ENCODE measurements around the gene MALRD1.

The MALRD1 gene

DNA sequence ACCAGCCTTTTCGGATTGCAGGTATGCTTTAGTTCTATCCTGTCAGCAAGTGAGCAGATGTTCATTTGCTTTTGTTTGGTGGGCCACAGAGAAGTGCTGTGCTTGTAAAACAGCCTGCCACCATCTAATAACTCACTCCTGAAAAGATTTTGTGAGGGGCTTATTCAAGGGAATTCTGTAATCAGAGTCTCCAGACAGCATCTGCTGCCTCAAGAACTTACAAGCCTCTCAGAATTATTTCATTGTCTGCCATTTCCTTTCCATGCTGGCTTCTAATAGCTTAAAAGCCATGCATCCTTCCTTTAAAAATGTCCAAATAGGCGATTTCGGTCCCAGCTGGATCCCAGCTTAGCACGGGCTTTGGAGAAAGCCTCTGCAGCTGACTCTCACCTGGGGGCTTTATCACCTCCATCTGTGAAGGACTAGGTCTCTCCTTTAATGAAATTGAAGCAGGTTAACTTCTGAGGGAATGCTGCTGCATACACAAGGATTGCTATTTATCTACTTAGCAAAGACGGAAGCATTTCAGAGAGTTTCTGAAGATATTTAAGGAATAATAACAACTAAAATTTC is 48.0 kb downstream of the MALRD1 start:
- Histone ChIP-seq H3K9ac (ENCODE audit: low read length) (no peak overlapping the region), H3K36me3 (replicated peaks; ENCODE audit: low read depth, low read length) (no peaks in the 10 kb centered on the region), H3K4me1 (ENCODE audit: low read length) (no peaks in the 10 kb centered on the region), H3K27ac (ENCODE audit: low read length) (no peak overlapping the region), H3K9me3 (ENCODE audit: insufficient read depth, low read length) (no peaks in the 10 kb centered on the region), H4K20me1 (ENCODE audit: insufficient read depth, low read length) (no peaks in the 10 kb centered on the region), H2AFZ (ENCODE audit: low read depth, low read length) (no peak overlapping the region), H3K79me2 (ENCODE audit: low read length) (no peaks in the 10 kb centered on the region), H3K4me2 (ENCODE audit: low read length) (no peak overlapping the region), H3K4me3 (ENCODE audit: low read length) (no peak overlapping the region), H3K27me3 (ENCODE audit: low read depth, low read length) (no peaks in the 10 kb centered on the region)
- no peak for TF ChIP-seq EZH2phosphoT487 (IDR thresholded peaks at IDR 0.05; ENCODE audit: low read depth)
- TF ChIP-seq, protein P1, sequence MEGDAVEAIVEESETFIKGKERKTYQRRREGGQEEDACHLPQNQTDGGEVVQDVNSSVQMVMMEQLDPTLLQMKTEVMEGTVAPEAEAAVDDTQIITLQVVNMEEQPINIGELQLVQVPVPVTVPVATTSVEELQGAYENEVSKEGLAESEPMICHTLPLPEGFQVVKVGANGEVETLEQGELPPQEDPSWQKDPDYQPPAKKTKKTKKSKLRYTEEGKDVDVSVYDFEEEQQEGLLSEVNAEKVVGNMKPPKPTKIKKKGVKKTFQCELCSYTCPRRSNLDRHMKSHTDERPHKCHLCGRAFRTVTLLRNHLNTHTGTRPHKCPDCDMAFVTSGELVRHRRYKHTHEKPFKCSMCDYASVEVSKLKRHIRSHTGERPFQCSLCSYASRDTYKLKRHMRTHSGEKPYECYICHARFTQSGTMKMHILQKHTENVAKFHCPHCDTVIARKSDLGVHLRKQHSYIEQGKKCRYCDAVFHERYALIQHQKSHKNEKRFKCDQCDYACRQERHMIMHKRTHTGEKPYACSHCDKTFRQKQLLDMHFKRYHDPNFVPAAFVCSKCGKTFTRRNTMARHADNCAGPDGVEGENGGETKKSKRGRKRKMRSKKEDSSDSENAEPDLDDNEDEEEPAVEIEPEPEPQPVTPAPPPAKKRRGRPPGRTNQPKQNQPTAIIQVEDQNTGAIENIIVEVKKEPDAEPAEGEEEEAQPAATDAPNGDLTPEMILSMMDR (IDR thresholded peaks at IDR 0.05; ENCODE audit: low read depth, low read length), result no peak

DNA sequence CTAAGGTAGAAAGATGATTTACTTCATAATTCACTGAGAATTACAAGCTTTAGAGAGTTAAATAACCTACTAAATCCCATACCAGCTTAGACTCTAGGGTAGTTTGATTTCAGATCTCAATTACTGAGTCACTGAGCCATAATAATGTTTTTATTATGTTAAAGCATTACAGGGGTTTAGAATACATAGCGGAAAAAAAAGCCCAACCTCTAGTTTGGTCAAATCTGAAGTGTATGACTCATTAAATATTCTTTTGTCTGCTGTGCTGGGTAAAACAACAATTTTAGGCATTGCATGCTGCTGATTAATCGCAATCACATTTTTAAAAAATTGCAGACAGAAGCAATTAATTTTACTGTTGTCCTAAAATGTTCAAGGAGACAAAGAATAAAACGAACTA is 48.5 kb downstream of the MALRD1 start:
- Histone ChIP-seq H3K9me3 (ENCODE audit: insufficient read depth, low read length) (no peaks in the 10 kb centered on the region), H3K4me3 (ENCODE audit: low read length) (no peak overlapping the region), H3K27ac (ENCODE audit: low read length) (no peak overlapping the region), H3K27me3 (ENCODE audit: low read depth, low read length) (no peaks in the 10 kb centered on the region), H3K9ac (ENCODE audit: low read length) (no peak overlapping the region), H2AFZ (ENCODE audit: low read depth, low read length) (no peak overlapping the region), H3K79me2 (ENCODE audit: low read length) (no peaks in the 10 kb centered on the region), H4K20me1 (ENCODE audit: insufficient read depth, low read length) (no peaks in the 10 kb centered on the region), H3K36me3 (replicated peaks; ENCODE audit: low read depth, low read length) (no peaks in the 10 kb centered on the region), H3K4me1 (ENCODE audit: low read length) (no peaks in the 10 kb centered on the region), H3K4me2 (ENCODE audit: low read length) (no peak overlapping the region)
- no peak for TF ChIP-seq EZH2phosphoT487 (IDR thresholded peaks at IDR 0.05; ENCODE audit: low read depth)
- TF ChIP-seq, protein P1 (IDR thresholded peaks at IDR 0.05; ENCODE audit: low read depth, low read length), result no peak

DNA sequence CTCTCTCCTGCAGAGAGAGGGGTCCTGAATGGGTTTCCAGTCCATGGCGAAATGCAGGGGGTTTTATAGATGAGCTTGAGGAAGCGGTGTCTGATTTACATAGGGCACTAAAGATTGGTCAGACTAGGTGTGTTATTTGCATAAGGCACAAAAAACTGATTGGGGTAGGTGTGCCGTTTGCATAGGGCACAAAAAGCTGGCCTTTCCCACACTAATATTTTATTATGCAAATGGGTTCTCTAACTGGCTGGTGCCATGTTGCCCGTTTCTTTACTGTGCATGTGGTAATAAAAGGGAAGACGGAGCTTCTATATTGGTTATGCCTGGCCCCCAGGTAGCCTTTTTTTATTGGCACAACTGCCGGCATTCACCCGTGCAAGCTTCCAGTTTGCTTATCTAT is 50.2 kb downstream of the MALRD1 start:
- no peak overlapping the region for H3K4me2 ChIP-seq (ENCODE audit: low read length)
- no peaks in the 10 kb centered on the region for H3K36me3 ChIP-seq (replicated peaks; ENCODE audit: low read depth, low read length)
- H3K9ac ChIP-seq (ENCODE audit: low read length), result no peak overlapping the region
- H3K4me1 ChIP-seq (ENCODE audit: low read length), result no peaks in the 10 kb centered on the region
- H3K4me3 ChIP-seq (ENCODE audit: low read length), result no peak overlapping the region
- H3K27me3 ChIP-seq (ENCODE audit: low read depth, low read length), result no peaks in the 10 kb centered on the region
- H3K79me2 ChIP-seq (ENCODE audit: low read length), result no peaks in the 10 kb centered on the region
- no peak for TF ChIP-seq EZH2phosphoT487 (IDR thresholded peaks at IDR 0.05; ENCODE audit: low read depth)
- TF ChIP-seq, protein P1 (IDR thresholded peaks at IDR 0.05; ENCODE audit: low read depth, low read length), result no peak
- no peak overlapping the region for H2AFZ ChIP-seq (ENCODE audit: low read depth, low read length)
- no peaks in the 10 kb centered on the region for H3K9me3 ChIP-seq (ENCODE audit: insufficient read depth, low read length)
- H4K20me1 ChIP-seq (ENCODE audit: insufficient read depth, low read length), result no peaks in the 10 kb centered on the region
- H3K27ac ChIP-seq (ENCODE audit: low read length), result no peak overlapping the region

DNA sequence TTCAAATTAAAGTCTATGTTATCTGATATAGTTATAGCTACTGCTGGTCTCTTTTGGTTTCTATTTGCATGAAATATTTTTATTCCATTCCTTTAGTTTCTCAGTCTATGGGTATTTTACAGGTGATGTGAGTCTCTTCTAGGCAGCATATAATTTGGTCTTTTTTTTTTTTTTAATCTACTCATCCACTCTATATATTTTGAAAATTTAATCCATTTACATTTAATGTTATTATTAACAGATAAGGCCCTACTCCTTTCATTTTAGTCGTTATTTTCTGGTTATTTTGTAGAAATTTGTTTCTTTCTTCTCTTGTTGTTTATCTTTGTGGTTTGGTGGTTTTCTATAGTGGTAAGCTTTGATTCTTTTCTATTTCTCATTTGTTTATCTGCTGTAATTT is 58.8 kb downstream of the MALRD1 start:
- Histone ChIP-seq H2AFZ (ENCODE audit: low read depth, low read length) (no peak overlapping the region), H3K79me2 (ENCODE audit: low read length) (no peaks in the 10 kb centered on the region), H3K9me3 (ENCODE audit: insufficient read depth, low read length) (no peaks in the 10 kb centered on the region), H3K4me1 (ENCODE audit: low read length) (no peaks in the 10 kb centered on the region), H3K27ac (ENCODE audit: low read length) (no peak overlapping the region), H3K9ac (ENCODE audit: low read length) (no peak overlapping the region), H3K36me3 (replicated peaks; ENCODE audit: low read depth, low read length) (no peaks in the 10 kb centered on the region), H3K4me2 (ENCODE audit: low read length) (no peak overlapping the region), H4K20me1 (ENCODE audit: insufficient read depth, low read length) (no peaks in the 10 kb centered on the region), H3K27me3 (ENCODE audit: low read depth, low read length) (no peaks in the 10 kb centered on the region), H3K4me3 (ENCODE audit: low read length) (no peak overlapping the region)
- TF ChIP-seq, protein P1 (IDR thresholded peaks at IDR 0.05; ENCODE audit: low read depth, low read length), result no peak
- TF ChIP-seq EZH2phosphoT487 (IDR thresholded peaks at IDR 0.05; ENCODE audit: low read depth), result no peak

Data from OCI-LY3 (cell line).